SK-N-SH (cell line): ENCODE results near the gene ZNF148. TPM values are rescaled to one million over a fixed set of nuclear protein-coding genes. Genes with fewer than 3 reads are reported as not detected.
A peak's percentile ranks its signal among the peaks of the same experiment; 100 is the strongest.

Source experiments
- CTCF ChIA-PET: fragments of 300-600, 350-600 bp; formaldehyde crosslinking; extraction: SDS; loops from one replicate; lab custom pipeline; 2021; lab: Yijun Ruan, JAX
- POLR2A ChIA-PET: fragments of 350-600 bp; sonication (Branson Sonifier 250); formaldehyde crosslinking; extraction: SDS; loops from one replicate; lab custom pipeline; 2020; ENCODE audit warnings: antibody characterized with exemption, inconsistent platforms; lab: Yijun Ruan, JAX
- DNase-seq: peaks from one replicate; pipeline ENCODE4 v3.0.0; 2012
- H2AFZ ChIP-seq: fragments of 200-600 bp; sonication (generic); 2 replicates; pipeline ENCODE4 v1.8.1; 2016; ENCODE audit warnings: antibody characterized with exemption, mild to moderate bottlenecking, low read depth
- H3F3A ChIP-seq: fragments of 200-600 bp; sonication (generic); replicated peaks from 2 replicates; pipeline ENCODE3; 2016; ENCODE audit warnings: antibody characterized with exemption, mild to moderate bottlenecking; ENCODE audit not compliant: insufficient read depth
- H3K27ac ChIP-seq, 2 experiments: fragments of 200-500 bp in 1 of 2; fragments of 200-600 bp in 1 of 2; sonication (Bioruptor generic) in 1 of 2; sonication (generic), shearing (Covaris generic) in 1 of 2; 2 replicates each; pipeline versions ENCODE4 v1.5.1 to v1.6.1; 2014 to 2016; ENCODE audit warnings: low read depth in 2 of 2, inconsistent platforms in 1 of 2, low read length in 1 of 2, mild to moderate bottlenecking in 1 of 2, mixed read lengths in 1 of 2
- H3K27me3 ChIP-seq: fragments of 200-600 bp; sonication (generic), shearing (Covaris generic); 2 replicates; pipeline ENCODE4 v1.6.1; 2016; ENCODE audit warnings: mixed run types; ENCODE audit not compliant: insufficient read depth
- H3K36me3 ChIP-seq, 2 experiments: fragments of 200-500 bp in 1 of 2; fragments of 200-600 bp in 1 of 2; sonication (Bioruptor generic) in 1 of 2; sonication (generic) in 1 of 2; replicated peaks in 1 of 2; 2 replicates each; pipeline versions ENCODE3 to v1.5.1; 2014 to 2016; ENCODE audit warnings: low read length in 1 of 2, mild to moderate bottlenecking in 1 of 2; ENCODE audit not compliant: insufficient read depth in 2 of 2, control insufficient read depth in 1 of 2
- H3K4me1 ChIP-seq, 2 experiments: fragments of 200-500 bp in 1 of 2; fragments of 200-600 bp in 1 of 2; sonication (Bioruptor generic) in 1 of 2; sonication (generic), shearing (Covaris generic) in 1 of 2; 2 replicates each; pipeline versions ENCODE4 v1.5.1 to v1.6.1; 2014 to 2016; ENCODE audit warnings: low read depth in 1 of 2, low read length in 1 of 2, mixed run types in 1 of 2; ENCODE audit not compliant: insufficient read depth in 2 of 2, control insufficient read depth in 1 of 2
- H3K4me2 ChIP-seq: fragments of 200-600 bp; sonication (generic), shearing (Covaris generic); 2 replicates; pipeline ENCODE4 v1.6.1; 2017; ENCODE audit warnings: mixed run types
- H3K4me3 ChIP-seq, 2 experiments: fragments of 200-500 bp in 1 of 2; fragments of 200-600 bp in 1 of 2; sonication (Bioruptor generic) in 1 of 2; sonication (generic), shearing (Covaris generic) in 1 of 2; 2 replicates each; pipeline versions ENCODE4 v1.5.1 to v1.8.1; 2014 to 2016; ENCODE audit warnings: low read depth in 2 of 2, inconsistent platforms in 1 of 2, low read length in 1 of 2, mild to moderate bottlenecking in 1 of 2, mixed read lengths in 1 of 2, moderate library complexity in 1 of 2
- H3K79me2 ChIP-seq: fragments of 200-600 bp; sonication (generic); 2 replicates; pipeline ENCODE4 v1.8.1; 2017; ENCODE audit warnings: mild to moderate bottlenecking; ENCODE audit not compliant: insufficient read depth
- H3K9ac ChIP-seq: fragments of 200-600 bp; sonication (generic); 2 replicates; pipeline ENCODE4 v1.6.1; 2017; ENCODE audit warnings: mixed run types
- H3K9me2 ChIP-seq: fragments of 200-600 bp; sonication (generic); 2 replicates; pipeline ENCODE4 v1.6.1; 2017; ENCODE audit warnings: mixed run types
- H3K9me3 ChIP-seq: fragments of 200-600 bp; sonication (generic); 2 replicates; pipeline ENCODE4 v1.6.1; 2017; ENCODE audit warnings: mixed run types, mild to moderate bottlenecking, moderate library complexity
- H4K20me1 ChIP-seq: fragments of 200-600 bp; sonication (generic); 2 replicates; pipeline ENCODE4 v1.6.1; 2017; ENCODE audit warnings: mild to moderate bottlenecking, mixed run types; ENCODE audit not compliant: insufficient read depth
- ELF1 ChIP-seq: IDR thresholded peaks from 2 replicates; pipeline ENCODE4 v1.4.0; 2012
- EP300 ChIP-seq, 2 experiments: IDR thresholded peaks; 2 replicates each; pipeline versions ENCODE4 v1.4.0 to v1.6.1; 2012; ENCODE audit warnings: borderline replicate concordance in 1 of 2, low read depth in 1 of 2, low read length in 1 of 2
- FOSL2 ChIP-seq: IDR thresholded peaks from 2 replicates; pipeline ENCODE4 v1.4.0; 2012; ENCODE audit warnings: low read depth, mild to moderate bottlenecking, moderate library complexity, borderline replicate concordance
- FOXJ3 ChIP-seq: sonication (generic); formaldehyde crosslinking; IDR thresholded peaks from 2 replicates; pipeline ENCODE4 v1.5.1; 2020; ENCODE audit warnings: mild to moderate bottlenecking, missing genetic modification reagents
- GABPA ChIP-seq: IDR thresholded peaks from 2 replicates; pipeline ENCODE4 v1.4.0; 2012; ENCODE audit warnings: low read depth, mild to moderate bottlenecking
- JUND ChIP-seq: IDR thresholded peaks from 2 replicates; pipeline ENCODE4 v1.4.0; 2012
- MXI1 ChIP-seq: IDR thresholded peaks from 2 replicates; pipeline ENCODE4 v1.6.1; 2012; ENCODE audit warnings: mild to moderate bottlenecking, low read depth, low read length, improper control_type of control experiment
- POLR2AphosphoS5 ChIP-seq: IDR thresholded peaks from 2 replicates; pipeline ENCODE4 v1.6.1; 2012; ENCODE audit warnings: low read depth, low read length
- RAD21 ChIP-seq: IDR thresholded peaks from 2 replicates; pipeline ENCODE4 v1.6.1; 2012; ENCODE audit warnings: mild to moderate bottlenecking, low read length
- RXRA ChIP-seq: IDR thresholded peaks from 2 replicates; pipeline ENCODE4 v1.4.0; 2012; ENCODE audit warnings: low read depth, mild to moderate bottlenecking, borderline replicate concordance
- SIN3A ChIP-seq: IDR thresholded peaks from 2 replicates; pipeline ENCODE4 v1.6.1; 2012; ENCODE audit warnings: low read depth, mild to moderate bottlenecking, low read length, moderate library complexity, borderline replicate concordance
- SMC3 ChIP-seq: IDR thresholded peaks from 2 replicates; pipeline ENCODE4 v1.6.1; 2012; ENCODE audit warnings: low read depth, low read length, improper control_type of control experiment
- TAF1 ChIP-seq: IDR thresholded peaks from 2 replicates; pipeline ENCODE4 v1.6.1; 2012; ENCODE audit warnings: low read depth, mild to moderate bottlenecking, low read length, moderate library complexity, borderline replicate concordance
- TCF12 ChIP-seq: IDR thresholded peaks from 2 replicates; pipeline ENCODE4 v1.4.0; 2012
- TEAD4 ChIP-seq: IDR thresholded peaks from 2 replicates; pipeline ENCODE4 v1.4.0; 2012; ENCODE audit warnings: mild to moderate bottlenecking, borderline replicate concordance; ENCODE audit not compliant: insufficient read depth
- YY1 ChIP-seq: IDR thresholded peaks from 2 replicates; pipeline ENCODE4 v1.4.0; 2012; ENCODE audit warnings: low read depth, mild to moderate bottlenecking
- WGBS: methylation state at CpG from one replicate; pipeline ENCODE4 v1.1.6; 2017; ENCODE audit warnings: low lambda C conversion rate; 5-methylcytosine and 5-hydroxymethylcytosine counted together
- polyA plus RNA-seq, 3 experiments: library from polyadenylated mRNA; depleted of rRNA; stranded (reverse); fragments of >200 nt; gene quantifications; 2 replicates each; pipeline ENCODE4 v1.2.3, GENCODE V29; 2012
- TF ChIP-seq, protein P1 (sequence below): IDR thresholded peaks from 2 replicates; pipeline ENCODE4; 2012
- TF ChIP-seq, protein P2 (sequence below): fragments of 150-350 bp; IDR thresholded peaks from 2 replicates; pipeline ENCODE4 v1.6.1; 2017; ENCODE audit warnings: antibody characterized with exemption, low read length, low read depth, borderline replicate concordance

The ZNF148 gene
- polyA plus RNA-seq, 1 of the 3 experiments (the other 2 are of a cell fraction): 5.1 TPM

GRCh38 chr3:125213946-125214542 lies 161.1 kb downstream of the ZNF148 start:
- Histone ChIP-seq H3K4me1 (peaks cover 2 to 13% of the 10 kb centered on the region in 2 experiments; a peak in 2 of 4 replicates), H3K36me3 (no peaks in the 10 kb centered on the region), H3K9ac (no peak overlapping the region; the same call in 1 of the 2 replicates), H3K9me3 (no peaks in the 10 kb centered on the region), H3K79me2 (no peaks in the 10 kb centered on the region), H2AFZ (peak overlapping the region; percentile 50; the same call in 1 of the 2 replicates), H3K9me2 (no peaks in the 10 kb centered on the region), H3K27me3 (no peaks in the 10 kb centered on the region), H4K20me1 (no peaks in the 10 kb centered on the region), H3K4me3 (no peak overlapping the region), H3F3A (peaks cover 8% of the 10 kb centered on the region), H3K4me2 (peak overlapping the region; percentile 42; the same call in 1 of the 2 replicates), H3K27ac (peak overlapping the region in 1 of 2 experiments; percentile 73; a peak in 2 of 4 replicates)
- ChIA-PET POLR2A (no interaction called here), CTCF (interaction anchor here (0.7 kb wide), 1 partner anchor 226 kb away, joined by 3 read pairs; no protein-coding TSS in a partner anchor)
- WGBS: 50% methylated on average over 7 of the region's 7 CpGs
- peak; percentile 72 for TF ChIP-seq JUND
- TF ChIP-seq GABPA: 0 out of 2 replicates have a peak, but pooled peaks have one; percentile 5
- peak in 1 of 2 experiments; percentile 64; a peak in 1 of 4 replicates for TF ChIP-seq EP300 (IDR thresholded peaks at IDR 0.05; ENCODE audit: borderline replicate concordance in 1 of 2, low read depth in 1 of 2, low read length in 1 of 2)
- TF ChIP-seq, protein P1, sequence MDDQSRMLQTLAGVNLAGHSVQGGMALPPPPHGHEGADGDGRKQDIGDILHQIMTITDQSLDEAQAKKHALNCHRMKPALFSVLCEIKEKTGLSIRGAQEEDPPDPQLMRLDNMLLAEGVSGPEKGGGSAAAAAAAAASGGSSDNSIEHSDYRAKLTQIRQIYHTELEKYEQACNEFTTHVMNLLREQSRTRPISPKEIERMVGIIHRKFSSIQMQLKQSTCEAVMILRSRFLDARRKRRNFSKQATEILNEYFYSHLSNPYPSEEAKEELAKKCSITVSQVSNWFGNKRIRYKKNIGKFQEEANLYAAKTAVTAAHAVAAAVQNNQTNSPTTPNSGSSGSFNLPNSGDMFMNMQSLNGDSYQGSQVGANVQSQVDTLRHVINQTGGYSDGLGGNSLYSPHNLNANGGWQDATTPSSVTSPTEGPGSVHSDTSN: peak; percentile 59
- TF ChIP-seq SIN3A: peak; percentile 26; the same call in 1 of the 2 replicates
- TF ChIP-seq TCF12: peak; percentile 97
- TF ChIP-seq TEAD4: peak; percentile 72
- no peak for TF ChIP-seq TAF1
- TF ChIP-seq MXI1: no peak
- TF ChIP-seq FOSL2: peak; percentile 77
- TF ChIP-seq POLR2AphosphoS5: peak; percentile 41; the same call in 1 of the 2 replicates
- TF ChIP-seq SMC3: no peak
- no peak for DNase-seq

DNA sequence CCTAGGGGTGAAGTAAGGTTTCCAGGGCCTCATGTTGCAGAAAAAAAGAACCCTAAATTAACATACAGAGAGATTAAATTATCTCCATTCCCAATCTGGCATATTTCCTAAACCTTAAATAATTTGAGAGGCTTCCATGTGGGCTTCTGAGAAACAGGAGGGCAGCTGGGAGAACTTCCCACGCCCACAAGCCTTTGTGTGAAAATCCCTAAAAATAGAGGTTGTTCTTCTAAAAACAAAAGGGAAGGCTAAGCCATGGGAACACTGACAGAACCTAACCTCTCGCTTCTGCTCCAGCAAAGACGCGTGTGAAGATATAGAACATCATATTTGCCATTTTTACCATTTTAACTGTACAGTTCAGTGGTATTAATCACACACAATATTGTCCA lies 161.8 kb downstream of the ZNF148 start:
- no peak for TF ChIP-seq RXRA
- no peak for TF ChIP-seq FOXJ3 (CRISPR knock-in tag)
- no peak for TF ChIP-seq RAD21
- no peak for TF ChIP-seq YY1
- TF ChIP-seq ELF1: no peak
- TF ChIP-seq SIN3A: no peak
- TF ChIP-seq MXI1: no peak
- TF ChIP-seq SMC3: no peak
- TF ChIP-seq, protein P2, sequence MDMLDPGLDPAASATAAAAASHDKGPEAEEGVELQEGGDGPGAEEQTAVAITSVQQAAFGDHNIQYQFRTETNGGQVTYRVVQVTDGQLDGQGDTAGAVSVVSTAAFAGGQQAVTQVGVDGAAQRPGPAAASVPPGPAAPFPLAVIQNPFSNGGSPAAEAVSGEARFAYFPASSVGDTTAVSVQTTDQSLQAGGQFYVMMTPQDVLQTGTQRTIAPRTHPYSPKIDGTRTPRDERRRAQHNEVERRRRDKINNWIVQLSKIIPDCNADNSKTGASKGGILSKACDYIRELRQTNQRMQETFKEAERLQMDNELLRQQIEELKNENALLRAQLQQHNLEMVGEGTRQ: no peak
- 91% methylated on average over 4 of the region's 4 CpGs for WGBS
- DNase-seq: no peak
- ChIA-PET CTCF (no interaction called here), POLR2A (no interaction called here)
- Histone ChIP-seq H3K79me2 (no peaks in the 10 kb centered on the region), H3K9ac (no peak overlapping the region), H3K27ac (peak overlapping the region in 1 of 2 experiments; percentile 73; a peak in 2 of 4 replicates), H3K9me3 (no peaks in the 10 kb centered on the region), H3K27me3 (no peaks in the 10 kb centered on the region), H3K9me2 (no peaks in the 10 kb centered on the region), H3F3A (peaks cover 8% of the 10 kb centered on the region), H4K20me1 (no peaks in the 10 kb centered on the region), H3K4me2 (no peak overlapping the region; the same call in 1 of the 2 replicates), H3K36me3 (no peaks in the 10 kb centered on the region), H3K4me1 (peaks cover 2 to 13% of the 10 kb centered on the region in 2 experiments; a peak in 2 of 4 replicates), H2AFZ (peak overlapping the region; percentile 50), H3K4me3 (no peak overlapping the region)
